NOMO-1 treated with DMSO at 0.1 percent for 48 hours (cell line): ENCODE data around the gene PKP1.

ENCODE experiments used
- DNase-seq: peaks from one replicate; lab custom pipeline; 2025; ENCODE audit not compliant: unreplicated experiment; lab: John Stamatoyannopoulos, UW

Gene PKP1

GRCh38 chr1:201325678-201326060 is 42.4 kb downstream of the PKP1 start:
- no peak for DNase-seq

- no peak for DNase-seq
Observed at GRCh38 chr1:201326710-201327109, 43.4 kb downstream of the PKP1 start.

- no peak for DNase-seq
Observed at GRCh38 chr1:201327687-201328240, 44.5 kb downstream of the PKP1 start.

GRCh38 chr1:201328576-201328975 is 45.3 kb downstream of the PKP1 start:
- DNase-seq = no peak

GRCh38 chr1:201329286-201329685 is 46.0 kb downstream of the PKP1 start:
- DNase-seq = no peak

- DNase-seq = no peak
Observed at GRCh38 chr1:201329801-201330200, 46.5 kb downstream of the PKP1 start.

GRCh38 chr1:201330541-201330940 is 47.2 kb downstream of the PKP1 start:
- DNase-seq = no peak

- no peak for DNase-seq
Observed at GRCh38 chr1:201331166-201331565, 47.9 kb downstream of the PKP1 start.

GRCh38 chr1:201332021-201332420 is 48.7 kb downstream of the PKP1 start:
- DNase-seq = no peak

GRCh38 chr1:201332616-201333335 is 49.5 kb downstream of the PKP1 start:
- no peak for DNase-seq

- DNase-seq = no peak
Observed at GRCh38 chr1:201334325-201335173, 51.2 kb downstream of the PKP1 start.

- DNase-seq = no peak
Observed at GRCh38 chr1:201335174-201335870, 52.0 kb downstream of the PKP1 start.

GRCh38 chr1:201335901-201336300 is 52.6 kb downstream of the PKP1 start:
- no peak for DNase-seq

GRCh38 chr1:201336711-201337450 is 53.6 kb downstream of the PKP1 start:
- no peak for DNase-seq

- no peak for DNase-seq
Observed at GRCh38 chr1:201341377-201341776, 58.1 kb downstream of the PKP1 start.

- DNase-seq = no peak
Observed at GRCh38 chr1:201344206-201345080, 61.1 kb downstream of the PKP1 start.

GRCh38 chr1:201345081-201345355 is 61.7 kb downstream of the PKP1 start:
- DNase-seq = no peak

GRCh38 chr1:201346337-201346939 is 63.1 kb downstream of the PKP1 start:
- DNase-seq = no peak

- no peak for DNase-seq
Observed at GRCh38 chr1:201346987-201347386, 63.7 kb downstream of the PKP1 start.
